ENCODE data around the gene GPR107. TPM values are rescaled to one million over a fixed set of nuclear protein-coding genes. Genes with fewer than 3 reads are reported as not detected.

GPR107 gene
- polyA plus RNA-seq, 2 of the 4 experiments (the other 2 are of a cell fraction), result 28.1 to 45.1 TPM

GRCh38 chr9:130167927-130168326 is 114.2 kb downstream of the GPR107 start:
- ATAC-seq (peak in 1 of 2 experiments; percentile 6; a peak in 1 of 6 replicates), DNase-seq (ENCODE audit: low read depth in 1 of 2, low spot score in 1 of 2) (no peak), FAIRE-seq (no peak)
- TF ChIP-seq CBX8 (IDR thresholded peaks at IDR 0.05), result no peak
- TF ChIP-seq MAFK (IDR thresholded peaks at IDR 0.05; ENCODE audit: partially characterized antibody), result no peak
- no peak for TF ChIP-seq BCL3 (IDR thresholded peaks at IDR 0.05)
- TF ChIP-seq RCOR1 (IDR thresholded peaks at IDR 0.05; ENCODE audit: low read depth, low read length), result no peak
- TF ChIP-seq RAD21 (conservative IDR thresholded peaks at IDR 0.05 in 1 of 2, IDR thresholded peaks at IDR 0.05 in 1 of 2), result no peak
- TF ChIP-seq GATA3 (IDR thresholded peaks at IDR 0.05; ENCODE audit: borderline replicate concordance), result no peak
- TF ChIP-seq MAX (IDR thresholded peaks at IDR 0.05), result no peak
- no peak for TF ChIP-seq ELK1 (IDR thresholded peaks at IDR 0.05; ENCODE audit: low read depth, low read length)
- no peak for TF ChIP-seq EHMT2 (IDR thresholded peaks at IDR 0.05; ENCODE audit: low read depth)
- no peak for TF ChIP-seq POLR2AphosphoS2 (conservative IDR thresholded peaks at IDR 0.05; ENCODE audit: low read length)
- TF ChIP-seq TP53 (CRISPR knock-in tag; IDR thresholded peaks at IDR 0.05), result no peak
- no peak for TF ChIP-seq HES2 (IDR thresholded peaks at IDR 0.05)
- TF ChIP-seq ATOH8 (CRISPR knock-in tag; IDR thresholded peaks at IDR 0.05; ENCODE audit: low read depth), result no peak
- TF ChIP-seq TFCP2L1 (CRISPR knock-in tag; IDR thresholded peaks at IDR 0.05), result no peak
- no peak for TF ChIP-seq RARB (CRISPR knock-in tag; IDR thresholded peaks at IDR 0.05)
- TF ChIP-seq HMGXB4 (CRISPR knock-in tag; IDR thresholded peaks at IDR 0.05; ENCODE audit: borderline replicate concordance), result no peak
- TF ChIP-seq RNF2 (IDR thresholded peaks at IDR 0.05; ENCODE audit: borderline replicate concordance, low read depth), result no peak
- TF ChIP-seq PBX3 (IDR thresholded peaks at IDR 0.05), result no peak
- TF ChIP-seq HOXB5 (CRISPR knock-in tag; IDR thresholded peaks at IDR 0.05), result no peak
- POLR2A ChIA-PET, result no interaction called here
- Histone ChIP-seq H3K4me2 (no peak overlapping the region), H3K9me3 (no peaks in the 10 kb centered on the region), H3K4me3 (no peak overlapping the region), H3K4me1 (peaks cover 4% of the 10 kb centered on the region; the same call in 1 of the 3 replicates), H3K27ac (no peak overlapping the region)
- 68% methylated on average over 6 of the region's 6 CpGs for WGBS (ENCODE audit: missing lambda C conversion rate)
- CTCF ChIA-PET, result interaction anchor here (0.6 to 1.2 kb wide), 4 partner anchors 10 to 74 kb away, joined by 3 to 5 read pairs (median 4); no protein-coding TSS in a partner anchor

All from A549 (cell line).